GM18505 (cell line): ENCODE measurements around the gene DLGAP1.

Source experiments
- ATAC-seq: cut with Tn5 transposase; IDR thresholded peaks from one replicate; pipeline ENCODE4 v1.9.1; 2021; ENCODE audit not compliant: unreplicated experiment
- POLR2A ChIP-seq: IDR thresholded peaks from 4 replicates; pipeline ENCODE4 v1.6.1; 2011; ENCODE audit warnings: borderline replicate concordance; ENCODE audit not compliant: insufficient read depth, insufficient read length; ENCODE audit errors: extremely low read depth

The DLGAP1 gene

GRCh38 chr18:3867864-3868311 is 587.2 kb downstream of the DLGAP1 start:
- ATAC-seq, result no peak
- no peak for TF ChIP-seq POLR2A

DNA sequence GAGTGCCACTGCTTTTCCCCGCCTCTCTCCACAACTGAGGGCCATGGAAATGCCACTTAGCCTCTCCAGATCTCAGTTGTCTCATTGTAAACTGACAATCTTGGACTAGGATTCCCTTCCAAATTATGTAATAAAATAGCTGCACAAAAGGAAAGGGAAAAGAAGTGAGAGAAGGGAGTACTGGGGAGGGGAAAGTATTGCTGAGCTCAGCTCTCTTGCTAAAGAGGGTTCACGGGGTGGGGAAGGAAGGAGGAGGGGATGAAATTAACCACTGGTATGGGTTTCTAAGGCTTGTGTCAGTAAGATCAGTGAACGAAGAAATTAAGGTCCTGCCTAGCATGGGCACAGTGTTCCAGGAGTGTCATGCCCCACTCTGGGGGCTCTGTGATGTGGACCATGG is 587.9 kb downstream of the DLGAP1 start:
- ATAC-seq, result no peak
- TF ChIP-seq POLR2A, result no peak

- no peak for TF ChIP-seq POLR2A
- ATAC-seq, result no peak
These were observed 590.3 kb downstream of the DLGAP1 start for GRCh38 chr18:3864669-3865298.

GRCh38 chr18:3863593-3863992 is 591.5 kb downstream of the DLGAP1 start:
- ATAC-seq, result no peak
- no peak for TF ChIP-seq POLR2A

- no peak for TF ChIP-seq POLR2A
- no peak for ATAC-seq
These were observed 592.1 kb downstream of the DLGAP1 start for GRCh38 chr18:3863006-3863405.

DNA sequence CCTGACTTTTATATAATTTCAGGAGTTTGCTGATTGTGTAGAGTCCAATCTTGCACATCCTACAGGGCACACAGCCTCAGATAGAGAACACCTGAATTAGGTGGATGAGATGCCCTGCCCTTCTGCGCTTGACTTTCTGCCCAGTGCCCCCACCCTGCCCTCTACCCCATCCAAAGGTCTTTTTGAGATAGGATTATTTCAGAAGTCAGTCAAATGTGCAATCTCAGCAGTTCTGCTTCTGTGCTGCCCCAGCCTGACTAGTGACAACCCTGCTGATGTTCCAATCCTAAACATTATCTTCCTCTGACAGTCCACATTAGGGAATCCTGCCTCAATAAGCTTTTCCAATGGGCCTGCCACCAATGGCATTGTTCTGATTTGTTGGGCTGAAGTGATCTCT is 593.6 kb downstream of the DLGAP1 start:
- no peak for TF ChIP-seq POLR2A
- ATAC-seq, result no peak

GRCh38 chr18:3857544-3857943 is 597.6 kb downstream of the DLGAP1 start:
- ATAC-seq, result no peak
- TF ChIP-seq POLR2A, result no peak

DNA sequence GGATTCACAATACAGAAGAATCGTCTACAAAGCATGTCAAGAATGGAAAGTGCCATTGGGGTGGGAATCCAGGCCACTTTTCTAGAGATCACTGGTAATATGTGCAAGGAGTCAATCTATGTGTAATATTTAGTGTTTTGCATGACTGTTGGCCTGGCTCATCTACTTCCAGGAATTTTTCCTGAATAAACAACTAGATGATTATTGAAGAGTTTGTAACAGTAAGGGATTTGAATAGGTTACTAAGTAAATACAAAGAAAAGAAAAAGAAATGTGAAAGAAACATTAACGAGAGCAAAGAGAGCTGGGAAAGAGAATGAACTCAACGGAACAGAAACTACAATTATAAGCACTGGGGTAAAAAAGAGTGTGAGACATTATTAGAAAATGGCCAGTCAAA is 599.1 kb downstream of the DLGAP1 start:
- no peak for TF ChIP-seq POLR2A
- ATAC-seq, result no peak

- ATAC-seq, result no peak
- TF ChIP-seq POLR2A, result no peak
These were observed 602.8 kb downstream of the DLGAP1 start for GRCh38 chr18:3852321-3852720.

GRCh38 chr18:3851159-3851558 is 603.9 kb downstream of the DLGAP1 start:
- no peak for TF ChIP-seq POLR2A
- ATAC-seq, result no peak

DNA sequence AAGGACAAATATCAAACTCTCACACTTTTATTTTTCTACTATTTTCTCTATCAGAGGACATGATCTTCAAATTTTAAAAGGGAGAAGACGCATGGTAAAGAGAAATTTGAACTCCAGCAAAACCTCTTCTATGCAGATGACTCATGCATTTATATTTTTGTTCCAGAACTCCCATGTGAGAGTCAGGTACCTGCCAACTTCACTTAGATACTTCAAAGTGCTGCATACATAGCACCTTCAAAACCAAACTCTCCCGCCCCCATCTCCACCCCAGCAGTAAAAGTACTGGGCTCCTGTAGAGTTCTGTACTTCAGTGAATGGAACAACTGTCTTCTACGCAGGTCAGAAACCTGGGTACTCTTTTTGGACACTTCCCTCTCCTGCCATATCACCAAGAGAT is 606.8 kb downstream of the DLGAP1 start:
- TF ChIP-seq POLR2A, result no peak
- ATAC-seq, result no peak

GRCh38 chr18:3845161-3845560 is 609.9 kb downstream of the DLGAP1 start:
- no peak for ATAC-seq
- no peak for TF ChIP-seq POLR2A

GRCh38 chr18:3842844-3843243 is 612.3 kb downstream of the DLGAP1 start:
- no peak for ATAC-seq
- TF ChIP-seq POLR2A, result no peak

- no peak for TF ChIP-seq POLR2A
- no peak for ATAC-seq
These were observed 614.3 kb downstream of the DLGAP1 start for GRCh38 chr18:3840766-3841165.

DNA sequence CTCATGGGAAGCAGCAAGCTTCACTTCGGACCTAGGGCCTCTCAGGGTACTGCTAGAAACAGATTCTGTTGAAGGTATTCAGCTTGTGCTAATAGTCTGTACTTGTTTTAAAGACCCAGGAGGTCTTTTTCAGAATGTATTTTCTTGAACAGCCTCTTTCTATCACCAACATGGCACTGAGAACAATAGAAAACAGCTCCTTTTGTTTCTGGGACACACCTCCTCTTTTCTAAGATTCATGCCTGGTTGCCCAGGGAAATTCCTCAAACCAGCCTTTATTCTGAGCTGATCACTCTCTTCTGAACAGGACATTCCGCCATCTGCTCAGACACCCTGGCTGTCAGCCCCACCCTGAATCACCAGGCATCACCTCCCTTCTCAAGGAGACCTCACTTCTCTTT is 615.5 kb downstream of the DLGAP1 start:
- TF ChIP-seq POLR2A, result no peak

More for the DNA sequence above, 615.5 kb downstream of the DLGAP1 start:
- ATAC-seq, result no peak
